Lower leg skin (tissue), 3 donors: ENCODE results near the gene GNAZ.

Experiments used
- POLR2A ChIP-seq, 2 donors: fragments of 450-650 bp; IDR thresholded peaks; one replicate each; pipeline ENCODE4 v1.6.1; 2016 to 2017; ENCODE audit warnings: antibody characterized with exemption in 2 of 2, mild to moderate bottlenecking in 1 of 2, moderate library complexity in 1 of 2
- TF ChIP-seq, protein P1 (sequence below), 3 donors: fragments of 450-650 bp; IDR thresholded peaks; one replicate each; pipeline ENCODE4 v1.5.1; 2016; ENCODE audit warnings: antibody characterized with exemption in 3 of 3, mild to moderate bottlenecking in 3 of 3, moderate library complexity in 2 of 3

DNA sequence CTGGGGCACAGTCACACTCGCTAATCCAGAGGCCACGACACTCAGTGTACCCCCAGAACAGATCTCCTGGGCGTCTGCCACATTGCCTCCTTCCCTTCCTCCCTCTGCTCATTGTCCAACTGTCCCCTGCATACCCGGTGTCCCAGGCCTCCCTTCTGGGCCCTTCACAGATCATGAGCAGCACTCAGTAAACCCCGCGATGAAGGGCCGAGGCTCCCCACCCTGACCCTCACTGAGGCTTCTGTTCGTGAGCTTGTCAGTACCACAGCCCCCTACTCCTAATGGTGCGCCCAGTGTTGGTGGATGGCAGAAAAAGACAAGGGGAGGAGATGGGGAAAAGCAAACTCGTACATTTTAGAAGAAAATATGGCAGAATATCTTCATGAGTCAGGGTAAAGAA, 58.8 kb downstream of the GNAZ start:
- TF ChIP-seq, protein P1, sequence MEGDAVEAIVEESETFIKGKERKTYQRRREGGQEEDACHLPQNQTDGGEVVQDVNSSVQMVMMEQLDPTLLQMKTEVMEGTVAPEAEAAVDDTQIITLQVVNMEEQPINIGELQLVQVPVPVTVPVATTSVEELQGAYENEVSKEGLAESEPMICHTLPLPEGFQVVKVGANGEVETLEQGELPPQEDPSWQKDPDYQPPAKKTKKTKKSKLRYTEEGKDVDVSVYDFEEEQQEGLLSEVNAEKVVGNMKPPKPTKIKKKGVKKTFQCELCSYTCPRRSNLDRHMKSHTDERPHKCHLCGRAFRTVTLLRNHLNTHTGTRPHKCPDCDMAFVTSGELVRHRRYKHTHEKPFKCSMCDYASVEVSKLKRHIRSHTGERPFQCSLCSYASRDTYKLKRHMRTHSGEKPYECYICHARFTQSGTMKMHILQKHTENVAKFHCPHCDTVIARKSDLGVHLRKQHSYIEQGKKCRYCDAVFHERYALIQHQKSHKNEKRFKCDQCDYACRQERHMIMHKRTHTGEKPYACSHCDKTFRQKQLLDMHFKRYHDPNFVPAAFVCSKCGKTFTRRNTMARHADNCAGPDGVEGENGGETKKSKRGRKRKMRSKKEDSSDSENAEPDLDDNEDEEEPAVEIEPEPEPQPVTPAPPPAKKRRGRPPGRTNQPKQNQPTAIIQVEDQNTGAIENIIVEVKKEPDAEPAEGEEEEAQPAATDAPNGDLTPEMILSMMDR (IDR thresholded peaks at IDR 0.05), result no peak
- no peak for TF ChIP-seq POLR2A (IDR thresholded peaks at IDR 0.05)
